H1 (cell line): ENCODE measurements around the gene ADNP. TPM values are rescaled to one million over a fixed set of nuclear protein-coding genes. Genes with fewer than 3 reads are reported as not detected.

Experiments used
- CTCF ChIA-PET: fragments of 300-600 bp; sonication (Branson Sonifier 250); formaldehyde crosslinking; loops from one replicate; lab custom pipeline; 2021; ENCODE audit not compliant: partially characterized antibody; lab: Charles Lee
- POLR2A ChIA-PET: fragments of 300-600 bp; sonication (Branson Sonifier 250); formaldehyde crosslinking; loops from one replicate; lab custom pipeline; 2021; ENCODE audit warnings: inconsistent platforms; ENCODE audit not compliant: partially characterized antibody; lab: Charles Lee
- DNase-seq, 2 experiments: peaks; one replicate each; pipeline versions ENCODE4 v3.0.0 to v3.0.0-alpha.2; 2010 to 2022; ENCODE audit warnings: low spot score in 2 of 2, low read depth in 1 of 2, mixed read lengths in 1 of 2
- FAIRE-seq: peaks from 2 replicates; lab custom pipeline; 2011; peaks lifted over from hg19 to GRCh38; lab: Jason Lieb, UNC
- H2AFZ ChIP-seq: 2 replicates; pipeline ENCODE4 v1.8.1; 2012; ENCODE audit warnings: low read length, inconsistent platforms
- H2AK5ac ChIP-seq: 2 replicates; pipeline ENCODE4 v1.6.1; 2013; ENCODE audit warnings: low read depth, low read length
- H2BK120ac ChIP-seq: replicated peaks from 2 replicates; pipeline ENCODE3; 2013; ENCODE audit warnings: low read depth, low read length, inconsistent platforms
- H2BK12ac ChIP-seq: 2 replicates; pipeline ENCODE4 v1.6.1; 2013; ENCODE audit warnings: low read depth, low read length
- H2BK15ac ChIP-seq: 2 replicates; pipeline ENCODE4 v1.6.1; 2013; ENCODE audit warnings: low read length
- H2BK20ac ChIP-seq: 2 replicates; pipeline ENCODE4 v1.6.1; 2013; ENCODE audit warnings: low read length
- H2BK5ac ChIP-seq: 2 replicates; pipeline ENCODE4 v1.6.1; 2013; ENCODE audit warnings: low read depth, low read length
- H3K14ac ChIP-seq: 2 replicates; pipeline ENCODE4 v1.6.1; 2013; ENCODE audit warnings: inconsistent platforms; ENCODE audit not compliant: insufficient read length
- H3K18ac ChIP-seq: 2 replicates; pipeline ENCODE4 v1.6.1; 2013; ENCODE audit warnings: low read length; ENCODE audit errors: extremely low read depth
- H3K23ac ChIP-seq: 2 replicates; pipeline ENCODE4 v1.6.1; 2013; ENCODE audit warnings: inconsistent platforms; ENCODE audit not compliant: insufficient read length
- H3K23me2 ChIP-seq: 2 replicates; pipeline ENCODE4 v1.6.1; 2013; ENCODE audit warnings: low read depth, low read length
- H3K27ac ChIP-seq: 2 replicates; pipeline ENCODE4 v1.6.1; 2011; ENCODE audit warnings: low read depth, low read length, inconsistent platforms
- H3K27me3 ChIP-seq, 4 experiments: replicated peaks in 1 of 4; 1 replicate in 1 of 4; 2 replicates in 3 of 4; pipeline versions ENCODE4 v1.6.1 to v1.8.1; 2011 to 2013; ENCODE audit warnings: low read length in 3 of 4, mild to moderate bottlenecking in 3 of 4, inconsistent platforms in 2 of 4, mixed read lengths in 2 of 4, moderate library complexity in 1 of 4; ENCODE audit not compliant: control insufficient read depth in 3 of 4, insufficient read depth in 3 of 4; ENCODE audit errors: extremely low read depth in 1 of 4
- H3K36me3 ChIP-seq, 4 experiments: 2 replicates each; pipeline versions ENCODE4 v1.6.1 to v1.8.1; 2011 to 2013; ENCODE audit warnings: mild to moderate bottlenecking in 4 of 4, low read length in 3 of 4, moderate library complexity in 2 of 4, control low read depth in 1 of 4, inconsistent platforms in 1 of 4; ENCODE audit not compliant: insufficient read depth in 4 of 4, control insufficient read depth in 2 of 4
- H3K4ac ChIP-seq: replicated peaks from 2 replicates; pipeline ENCODE3; 2013; ENCODE audit warnings: low read length, low read depth, mixed read lengths, inconsistent platforms; ENCODE audit not compliant: insufficient read length
- H3K4me1 ChIP-seq, 4 experiments: replicated peaks in 1 of 4; 1 replicate in 1 of 4; 2 replicates in 3 of 4; pipeline versions ENCODE4 v1.6.1 to v1.8.1; 2011 to 2013; ENCODE audit warnings: low read length in 3 of 4, inconsistent platforms in 2 of 4, mixed read lengths in 1 of 4; ENCODE audit not compliant: insufficient read depth in 4 of 4, control insufficient read depth in 3 of 4
- H3K4me2 ChIP-seq, 2 experiments: 2 replicates each; pipeline versions ENCODE4 v1.6.1 to v1.8.1; 2011 to 2013; ENCODE audit warnings: low read depth in 2 of 2, low read length in 2 of 2, control low read depth in 1 of 2, inconsistent platforms in 1 of 2, mild to moderate bottlenecking in 1 of 2; ENCODE audit not compliant: insufficient read depth in 1 of 2
- H3K4me3 ChIP-seq, 4 experiments: fragments of 200-600, 300-600 bp in 1 of 4; sonication (generic), shearing (Covaris generic), sonication (Bioruptor Twin) in 1 of 4; 2 replicates each; pipeline versions ENCODE4 v1.5.1 to v1.8.1; 2011 to 2016; ENCODE audit warnings: low read length in 4 of 4, low read depth in 3 of 4, control low read depth in 2 of 4, inconsistent platforms in 2 of 4, mild to moderate bottlenecking in 2 of 4, mixed read lengths in 1 of 4, moderate library complexity in 1 of 4; ENCODE audit not compliant: insufficient read depth in 2 of 4; ENCODE audit errors: extremely low read depth in 1 of 4
- H3K56ac ChIP-seq: replicated peaks from 2 replicates; pipeline ENCODE3; 2013; ENCODE audit warnings: low read depth, mild to moderate bottlenecking, mixed read lengths, low read length, inconsistent platforms; ENCODE audit not compliant: insufficient read length
- H3K79me1 ChIP-seq: 2 replicates; pipeline ENCODE4 v1.6.1; 2013; ENCODE audit warnings: low read depth, low read length, control low read depth
- H3K79me2 ChIP-seq, 2 experiments: 2 replicates each; pipeline versions ENCODE4 v1.6.1 to v1.8.1; 2012 to 2013; ENCODE audit warnings: low read length in 2 of 2, mild to moderate bottlenecking in 2 of 2, inconsistent platforms in 1 of 2; ENCODE audit not compliant: insufficient read depth in 2 of 2, control insufficient read depth in 1 of 2
- H3K9ac ChIP-seq, 4 experiments: replicated peaks in 1 of 4; 1 replicate in 1 of 4; 2 replicates in 3 of 4; pipeline versions ENCODE4 v1.6.1 to v1.8.1; 2011 to 2013; ENCODE audit warnings: low read depth in 3 of 4, low read length in 3 of 4, control low read depth in 2 of 4, mild to moderate bottlenecking in 2 of 4, moderate library complexity in 2 of 4, inconsistent platforms in 1 of 4; ENCODE audit errors: extremely low read depth in 1 of 4
- H3K9me3 ChIP-seq, 2 experiments: 2 replicates each; pipeline versions ENCODE4 v1.6.1 to v1.8.1; 2012 to 2013; ENCODE audit warnings: mild to moderate bottlenecking in 2 of 2, moderate library complexity in 2 of 2, control low read depth in 1 of 2, inconsistent platforms in 1 of 2, low read depth in 1 of 2, low read length in 1 of 2, mixed read lengths in 1 of 2; ENCODE audit not compliant: insufficient read depth in 2 of 2
- H4K20me1 ChIP-seq, 2 experiments: replicated peaks in 1 of 2; 2 replicates each; pipeline versions ENCODE3 to v1.8.1; 2011 to 2013; ENCODE audit warnings: inconsistent platforms in 2 of 2, low read length in 2 of 2, mild to moderate bottlenecking in 1 of 2; ENCODE audit not compliant: insufficient read depth in 2 of 2, control insufficient read depth in 1 of 2
- H4K5ac ChIP-seq: 2 replicates; pipeline ENCODE4 v1.6.1; 2013; ENCODE audit warnings: low read length, low read depth, mixed read lengths, inconsistent platforms; ENCODE audit not compliant: insufficient read length
- H4K8ac ChIP-seq: 2 replicates; pipeline ENCODE4 v1.8.0; 2013; ENCODE audit warnings: mild to moderate bottlenecking, moderate library complexity, low read length, inconsistent platforms; ENCODE audit not compliant: insufficient read depth; ENCODE audit errors: extremely low read depth
- H4K91ac ChIP-seq: replicated peaks from 2 replicates; pipeline ENCODE3; 2013; ENCODE audit warnings: low read length, mixed read lengths, inconsistent platforms; ENCODE audit not compliant: insufficient read length
- EZH2 ChIP-seq: fragments of 200-600 bp; sonication (generic); IDR thresholded peaks from 2 replicates; pipeline ENCODE4 v1.7.1; 2012; ENCODE audit warnings: low read depth, mild to moderate bottlenecking, moderate library complexity, low read length, inconsistent platforms; ENCODE audit not compliant: severe bottlenecking
- POLR2A ChIP-seq, 2 experiments: IDR thresholded peaks; 1 replicate in 1 of 2; 2 replicates in 1 of 2; pipeline ENCODE4 v1.6.1; 2011; ENCODE audit warnings: low read depth in 2 of 2, low read length in 2 of 2, mild to moderate bottlenecking in 2 of 2; ENCODE audit errors: control extremely low read depth in 1 of 2
- POLR2AphosphoS5 ChIP-seq: IDR thresholded peaks from 2 replicates; pipeline ENCODE4 v1.6.1; 2011; ENCODE audit warnings: low read depth, low read length
- YY1 ChIP-seq: IDR thresholded peaks from 2 replicates; pipeline ENCODE4 v1.6.1; 2011; ENCODE audit warnings: low read depth, mild to moderate bottlenecking, low read length
- WGBS, 2 experiments: shearing (Covaris generic) in 1 of 2; methylation state at CpG; one replicate each; pipeline versions ENCODE4 v1.1.6 to v1.1.7; 2013 to 2015; ENCODE audit warnings: low lambda C conversion rate in 2 of 2, mixed read lengths in 2 of 2, inconsistent platforms in 1 of 2, low coverage in 1 of 2, missing lambda C conversion rate in 1 of 2; ENCODE audit not compliant: insufficient replicate concordance in 2 of 2, insufficient coverage in 1 of 2, insufficient read length in 1 of 2; ENCODE audit errors: extremely low coverage in 1 of 2, missing lambda C conversion rate in 1 of 2; 5-methylcytosine and 5-hydroxymethylcytosine counted together
- polyA plus RNA-seq, 7 experiments: library from polyadenylated mRNA; depleted of rRNA in 3 of 7; stranded (reverse) in 5 of 7; unstranded in 2 of 7; fragments of >200 nt in 5 of 7; fragments of 200-250 nt in 2 of 7; gene quantifications; 1 replicate in 5 of 7; 2 replicates in 1 of 7; 4 replicates in 1 of 7; pipeline versions ENCODE4 v1.2.1 to v1.2.3, GENCODE V29; 2011 to 2013; ENCODE audit warnings: missing spikeins in 2 of 7, mixed read lengths in 2 of 7
- total RNA-seq: library from RNA; stranded (reverse); fragmentation: NEBNext Ultra II Directional; extraction: Animal tissue kit (Norgen Biotek cat#: 25700); gene quantifications from 2 replicates; pipeline ENCODE4 v1.2.1, GENCODE V29; 2021

Gene ADNP
- total and polyA plus RNA-seq, 2 of the 8 experiments (the other 6 are each of a cell fraction or from before 2014, with no cell fraction given), result 31.6 to 123 TPM

- Histone ChIP-seq H3K23ac (no peak overlapping the region), H3K14ac (no peak overlapping the region), H3K4me2 (no peak overlapping the region), H2BK120ac (no peak overlapping the region), H3K9ac (no peak overlapping the region), H3K56ac (no peak overlapping the region), H2BK20ac (no peak overlapping the region), H3K27ac (no peak overlapping the region), H3K4ac (no peak overlapping the region), H2BK5ac (no peak overlapping the region), H3K79me2 (peaks cover 0 to 15% of the 10 kb centered on the region in 2 experiments; a peak in 1 of 4 replicates), H4K20me1 (peaks cover 4 to 8% of the 10 kb centered on the region in 2 experiments), H3K4me1 (no peaks in the 10 kb centered on the region), H4K5ac (no peak overlapping the region), H2AFZ (no peak overlapping the region), H3K4me3 (no peak overlapping the region), H2AK5ac (no peak overlapping the region), H3K36me3 (peaks cover 12 to 41% (median 26%) of the 10 kb centered on the region in 4 experiments; a peak in 7 of 8 replicates), H3K9me3 (no peaks in the 10 kb centered on the region), H2BK12ac (no peak overlapping the region), H4K8ac (no peak overlapping the region), H3K27me3 (no peaks in the 10 kb centered on the region), H4K91ac (no peak overlapping the region), H2BK15ac (no peak overlapping the region), H3K23me2 (no peaks in the 10 kb centered on the region), H3K79me1 (peaks cover 3% of the 10 kb centered on the region; the same call in 1 of the 2 replicates), H3K18ac (no peak overlapping the region)
- WGBS, 2 experiments, result 95% methylated on average over 3 of the region's 3 CpGs; no CpG with 5 or more reads in 1 of the 2 experiments
- CTCF ChIA-PET, result interaction anchor here (1.7 to 3.4 kb wide), 2 partner anchors 17 to 41 kb away, joined by 4 to 8 read pairs; no protein-coding TSS in a partner anchor
- FAIRE-seq, result no peak
- peak; percentile 44; the same call in 1 of the 2 replicates for TF ChIP-seq POLR2AphosphoS5
- TF ChIP-seq EZH2, result no peak
- no peak for TF ChIP-seq YY1
- peak; percentile 39 to 50; a peak in 2 of 3 replicates for TF ChIP-seq POLR2A (IDR thresholded peaks at IDR 0.05; ENCODE audit: control extremely low read depth in 1 of 2, low read depth in 2 of 2, low read length in 2 of 2)
- POLR2A ChIA-PET, result interaction anchor here (0.7 to 9.7 kb wide), 4 partner anchors 14 to 170 kb away, joined by 3 to 87 read pairs (median 3); partner anchors contain the start of gene BCAS4
- DNase-seq, result no peak
These were observed 43.7 kb downstream of the ADNP start for GRCh38 chr20:50887576-50887975.
